ENCODE results near the gene DOC2A.

DNA sequence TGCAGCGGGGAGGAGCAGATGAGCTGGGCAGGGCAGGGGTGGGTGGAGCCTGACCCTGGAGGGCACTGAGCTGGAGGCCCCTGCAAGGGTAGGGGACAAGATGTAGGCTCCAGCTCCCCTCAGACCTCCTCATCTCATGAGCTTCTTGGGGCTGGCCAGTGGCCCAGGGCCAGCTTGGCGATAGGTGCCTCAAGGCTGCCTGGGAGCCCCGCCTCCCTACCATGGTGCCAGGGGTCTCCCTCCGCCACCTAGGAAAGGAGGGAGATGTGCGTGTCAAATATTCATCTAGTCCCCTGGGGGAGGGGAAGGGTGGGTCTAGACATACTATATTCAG, 19.3 kb downstream of the DOC2A start:
- no peak for TF ChIP-seq CTCF (IDR thresholded peaks at IDR 0.05)
- TF ChIP-seq POLR2AphosphoS5 (IDR thresholded peaks at IDR 0.05) = no peak
